Activated B cell treated with CpG ODN at 0.5 μM for 24 hours (primary cell): Measurements from ENCODE around the gene SEPSECS. TPM values are rescaled to one million over a fixed set of nuclear protein-coding genes. Genes with fewer than 3 reads are reported as not detected.

ENCODE experiments used
- ATAC-seq: fragments of 200-7000 bp; cut with Tn5 transposase; one replicate; pipeline ENCODE4 v1.10.0; 2021; ENCODE audit warnings: low read depth, mild to moderate bottlenecking, moderate library complexity
- CTCF ChIA-PET: fragments of 350-600 bp; sonication (Branson Sonifier 250); formaldehyde crosslinking; loops from one replicate; lab custom pipeline; 2021; ENCODE audit warnings: antibody characterized with exemption; lab: Charles Lee
- POLR2A ChIA-PET: fragments of 350-600 bp; sonication (Branson Sonifier 250); formaldehyde crosslinking; loops from one replicate; lab custom pipeline; 2021; ENCODE audit warnings: antibody characterized with exemption; lab: Charles Lee
- DNase-seq: peaks from one replicate; pipeline ENCODE4 v3.0.0; 2022
- H3K27ac Mint-ChIP-seq: one replicate; pipeline ENCODE4 v1.8.0; 2020; ENCODE audit warnings: mixed read lengths
- H3K27me3 Mint-ChIP-seq: one replicate; pipeline ENCODE4 v1.8.0; 2021; ENCODE audit warnings: mixed read lengths
- H3K36me3 Mint-ChIP-seq: one replicate; pipeline ENCODE4 v1.8.0; 2021; ENCODE audit warnings: low read depth, mixed read lengths
- H3K4me1 Mint-ChIP-seq: one replicate; pipeline ENCODE4 v1.8.0; 2021; ENCODE audit warnings: mixed read lengths
- H3K4me3 Mint-ChIP-seq: one replicate; pipeline ENCODE4 v1.8.0; 2020; ENCODE audit warnings: mild to moderate bottlenecking, mixed read lengths
- H3K9me3 Mint-ChIP-seq: one replicate; pipeline ENCODE4 v1.8.0; 2020; ENCODE audit warnings: mixed read lengths
- CTCF ChIP-seq: fragments of 200-600 bp; IDR thresholded peaks from one replicate; pipeline ENCODE4 v1.8.0; 2022; ENCODE audit warnings: antibody characterized with exemption, mild to moderate bottlenecking
- intact Hi-C: fragments of 100-400 bp; cut with micrococcal nuclease; formaldehyde crosslinking; loops from one replicate; pipeline ENCODE4 v1.15.1; 2024
- total RNA-seq: library from RNA; stranded (reverse); gene quantifications from 2 replicates; pipeline ENCODE4 v1.2.3, GENCODE V29; 2022

SEPSECS gene
- total RNA-seq, 1 donor from 2014 or later: 12.4 TPM

GRCh38 chr4:25144870-25145481, 15.3 kb downstream of the SEPSECS start:
- no peak for DNase-seq
- CTCF ChIA-PET: interaction anchor here (0.9 to 2.6 kb wide), 6 partner anchors 9 to 167 kb away, joined by 3 to 19 read pairs (median 4); partner anchors contain the start of genes SEPSECS and ZCCHC4
- Mint-ChIP-seq H3K4me1 (no peaks in the 10 kb centered on the region), H3K4me3 (no peak overlapping the region), H3K36me3 (peaks cover 28% of the 10 kb centered on the region), H3K9me3 (no peaks in the 10 kb centered on the region), H3K27me3 (no peaks in the 10 kb centered on the region), H3K27ac (no peak overlapping the region)
- intact Hi-C loops: loop anchor here (1.0 kb wide), 1 partner anchor 165 kb away; no protein-coding TSS in a partner anchor
- ATAC-seq: no peak
- no peak for TF ChIP-seq CTCF
- POLR2A ChIA-PET: interaction anchor here (0.7 to 1.5 kb wide), 3 partner anchors 15 to 168 kb away, joined by 3 to 6 read pairs (median 5); partner anchors contain the start of gene SEPSECS

GRCh38 chr4:25142468-25142867, 17.8 kb downstream of the SEPSECS start:
- Mint-ChIP-seq H3K27ac (no peak overlapping the region), H3K36me3 (peaks cover 39% of the 10 kb centered on the region), H3K9me3 (no peaks in the 10 kb centered on the region), H3K4me1 (no peaks in the 10 kb centered on the region), H3K4me3 (no peak overlapping the region), H3K27me3 (no peaks in the 10 kb centered on the region)
- DNase-seq: no peak
- ChIA-PET POLR2A (no interaction called here), CTCF (no interaction called here)
- intact Hi-C loops: no loop called here
- no peak for ATAC-seq
- no peak for TF ChIP-seq CTCF

- intact Hi-C loops: no loop called here
- Mint-ChIP-seq H3K4me3 (no peak overlapping the region), H3K9me3 (no peaks in the 10 kb centered on the region), H3K27me3 (no peaks in the 10 kb centered on the region), H3K4me1 (no peaks in the 10 kb centered on the region), H3K36me3 (peaks cover 47% of the 10 kb centered on the region), H3K27ac (no peak overlapping the region)
- TF ChIP-seq CTCF: no peak
- DNase-seq: no peak
- POLR2A ChIA-PET: interaction anchor here (0.6 kb wide), 1 partner anchor 51 kb away, joined by 6 read pairs; no protein-coding TSS in a partner anchor
- CTCF ChIA-PET: interaction anchor here (1.0 kb wide), 1 partner anchor 10 kb away, joined by 3 read pairs; no protein-coding TSS in a partner anchor
- ATAC-seq: no peak
These were observed 18.7 kb downstream of the SEPSECS start for GRCh38 chr4:25141592-25141991.

- intact Hi-C loops: no loop called here
- no peak for TF ChIP-seq CTCF
- no peak for ATAC-seq
- CTCF ChIA-PET: no interaction called here
- Mint-ChIP-seq H3K4me1 (no peaks in the 10 kb centered on the region), H3K4me3 (no peak overlapping the region), H3K36me3 (peaks cover 42% of the 10 kb centered on the region), H3K9me3 (no peaks in the 10 kb centered on the region), H3K27ac (no peak overlapping the region), H3K27me3 (no peaks in the 10 kb centered on the region)
- POLR2A ChIA-PET: no interaction called here
- DNase-seq: no peak
These were observed 27.1 kb downstream of the SEPSECS start for GRCh38 chr4:25133132-25133531.

GRCh38 chr4:25131926-25132325, 28.3 kb downstream of the SEPSECS start:
- no peak overlapping the region for H3K27ac Mint-ChIP-seq
- no peak for TF ChIP-seq CTCF
- POLR2A ChIA-PET: no interaction called here
- H3K4me1 Mint-ChIP-seq: no peaks in the 10 kb centered on the region
- CTCF ChIA-PET: interaction anchor here (0.9 kb wide), 2 partner anchors 9 to 13 kb away, joined by 3 read pairs; no protein-coding TSS in a partner anchor
- H3K9me3 Mint-ChIP-seq: no peaks in the 10 kb centered on the region
- H3K4me3 Mint-ChIP-seq: no peak overlapping the region
- DNase-seq: no peak
- intact Hi-C loops: no loop called here
- ATAC-seq: no peak
- H3K27me3 Mint-ChIP-seq: no peaks in the 10 kb centered on the region
- peaks cover 43% of the 10 kb centered on the region for H3K36me3 Mint-ChIP-seq
